Endothelial cell (in vitro differentiated cells): ENCODE results near the gene ELFN1. TPM values are rescaled to one million over a fixed set of nuclear protein-coding genes. Genes with fewer than 3 reads are reported as not detected.
A peak's percentile ranks its signal among the peaks of the same experiment; 100 is the strongest.

ENCODE experiments used
- DNase-seq: peaks from one replicate; pipeline ENCODE4 v3.0.0; 2021; ENCODE audit warnings: low spot score
- H3K27ac Mint-ChIP-seq: one replicate; pipeline ENCODE4 v1.8.0; 2021; ENCODE audit warnings: mixed read lengths, inconsistent platforms; ENCODE audit not compliant: unreplicated experiment
- H3K27me3 Mint-ChIP-seq: one replicate; pipeline ENCODE4 v1.8.0; 2021; ENCODE audit warnings: mild to moderate bottlenecking, moderate library complexity, mixed read lengths, inconsistent platforms; ENCODE audit not compliant: unreplicated experiment
- H3K36me3 Mint-ChIP-seq: one replicate; pipeline ENCODE4 v1.8.0; 2021; ENCODE audit warnings: mild to moderate bottlenecking, low read depth, mixed read lengths, inconsistent platforms; ENCODE audit not compliant: unreplicated experiment
- H3K4me1 Mint-ChIP-seq: one replicate; pipeline ENCODE4 v1.8.0; 2021; ENCODE audit warnings: mild to moderate bottlenecking, mixed read lengths, inconsistent platforms; ENCODE audit not compliant: unreplicated experiment
- H3K4me3 Mint-ChIP-seq: one replicate; pipeline ENCODE4 v1.8.0; 2021; ENCODE audit warnings: mild to moderate bottlenecking, mixed read lengths, inconsistent platforms; ENCODE audit not compliant: unreplicated experiment
- H3K9me3 Mint-ChIP-seq: one replicate; pipeline ENCODE4 v1.8.0; 2021; ENCODE audit warnings: mixed read lengths, inconsistent platforms; ENCODE audit not compliant: unreplicated experiment
- CTCF ChIP-seq: fragments of 200-600 bp; sonication (generic); IDR thresholded peaks from one replicate; pipeline ENCODE4 v1.5.0; 2021; ENCODE audit warnings: antibody characterized with exemption; ENCODE audit not compliant: unreplicated experiment
- total RNA-seq: library from RNA; stranded (reverse); fragmentation: NEBNext Ultra II Directional; extraction: Animal tissue kit (Norgen Biotek cat#: 25700); gene quantifications from one replicate; pipeline ENCODE4 v1.2.1, GENCODE V29; 2021; ENCODE audit not compliant: unreplicated experiment

ELFN1 gene
- total RNA-seq, 1 donor from 2014 or later = 10.6 TPM

- H3K36me3 Mint-ChIP-seq = peaks cover 12% of the 10 kb centered on the region
- H3K27me3 Mint-ChIP-seq = peaks cover 7% of the 10 kb centered on the region
- peaks cover 3% of the 10 kb centered on the region for H3K4me1 Mint-ChIP-seq
- H3K27ac Mint-ChIP-seq = no peak overlapping the region
- DNase-seq = no peak
- no peak overlapping the region for H3K4me3 Mint-ChIP-seq
- no peaks in the 10 kb centered on the region for H3K9me3 Mint-ChIP-seq
- TF ChIP-seq CTCF = no peak
Observed at GRCh38 chr7:1695800-1696454, 25.9 kb downstream of the ELFN1 start.

- DNase-seq = peak; percentile 1
- H3K36me3 Mint-ChIP-seq = peaks cover 14% of the 10 kb centered on the region
- no peak overlapping the region for H3K4me3 Mint-ChIP-seq
- peaks cover 3% of the 10 kb centered on the region for H3K4me1 Mint-ChIP-seq
- no peak overlapping the region for H3K27ac Mint-ChIP-seq
- H3K27me3 Mint-ChIP-seq = peaks cover 7% of the 10 kb centered on the region
- peaks cover 2% of the 10 kb centered on the region for H3K9me3 Mint-ChIP-seq
- no peak for TF ChIP-seq CTCF
Observed at GRCh38 chr7:1696671-1697498, 26.8 kb downstream of the ELFN1 start.

GRCh38 chr7:1697499-1698125, 27.5 kb downstream of the ELFN1 start:
- DNase-seq = no peak
- H3K27ac Mint-ChIP-seq = no peak overlapping the region
- H3K9me3 Mint-ChIP-seq = peaks cover 3% of the 10 kb centered on the region
- H3K4me3 Mint-ChIP-seq = no peak overlapping the region
- peaks cover 19% of the 10 kb centered on the region for H3K36me3 Mint-ChIP-seq
- TF ChIP-seq CTCF = no peak
- peaks cover 7% of the 10 kb centered on the region for H3K27me3 Mint-ChIP-seq
- H3K4me1 Mint-ChIP-seq = peaks cover 3% of the 10 kb centered on the region

- H3K36me3 Mint-ChIP-seq = peaks cover 24% of the 10 kb centered on the region
- no peak for DNase-seq
- peaks cover 7% of the 10 kb centered on the region for H3K27me3 Mint-ChIP-seq
- peaks cover 4% of the 10 kb centered on the region for H3K4me1 Mint-ChIP-seq
- H3K27ac Mint-ChIP-seq = no peak overlapping the region
- H3K9me3 Mint-ChIP-seq = peaks cover 3% of the 10 kb centered on the region
- no peak overlapping the region for H3K4me3 Mint-ChIP-seq
- TF ChIP-seq CTCF = no peak
Observed at GRCh38 chr7:1698201-1698600, 28.1 kb downstream of the ELFN1 start.
